Subcutaneous adipose tissue (tissue), 4 donors: Measurements from ENCODE around the gene GDPD5. TPM values are rescaled to one million over a fixed set of nuclear protein-coding genes. Genes with fewer than 3 reads are reported as not detected.

Experiments
- CTCF ChIP-seq: fragments of 450-650 bp; IDR thresholded peaks from one replicate; pipeline ENCODE4 v1.5.1; 2016; ENCODE audit warnings: low read depth, mild to moderate bottlenecking, control low read depth, antibody characterized with exemption, moderate library complexity
- total RNA-seq, 4 donors: library from RNA; depleted of rRNA; stranded (reverse); fragments of >200 nt; gene quantifications; one replicate each; pipeline ENCODE4 v1.1.0, GENCODE V29; 2016

The GDPD5 gene
- total RNA-seq, 4 donors from 2014 or later, result 19.2 to 96.8 (median 32.6) TPM

- no peak for TF ChIP-seq CTCF
These were observed 30.5 kb upstream of the GDPD5 start for GRCh38 chr11:75556275-75556674.

GRCh38 chr11:75555079-75555811, 29.5 kb upstream of the GDPD5 start:
- no peak for TF ChIP-seq CTCF

GRCh38 chr11:75554258-75555022, 28.7 kb upstream of the GDPD5 start:
- TF ChIP-seq CTCF, result no peak

GRCh38 chr11:75553889-75554257, 28.1 kb upstream of the GDPD5 start:
- TF ChIP-seq CTCF, result no peak

- no peak for TF ChIP-seq CTCF
These were observed 27.4 kb upstream of the GDPD5 start for GRCh38 chr11:75553182-75553581.

- TF ChIP-seq CTCF, result no peak
These were observed 23.7 kb upstream of the GDPD5 start for GRCh38 chr11:75549370-75549958.

GRCh38 chr11:75548595-75549272, 23.0 kb upstream of the GDPD5 start:
- no peak for TF ChIP-seq CTCF
